A549 (cell line): ENCODE measurements around the gene FGF14. TPM values are rescaled to one million over a fixed set of nuclear protein-coding genes. Genes with fewer than 3 reads are reported as not detected.

Source experiments
- ATAC-seq, 2 experiments: fragments of 200-7000 bp in 1 of 2; fragments of >200 bp in 1 of 2; cut with Nextera tagmentation in 1 of 2; cut with Tn5 transposase in 1 of 2; 3 replicates each; pipeline versions ENCODE4 v1.8.0 to v1.9.1; 2018 to 2020; ENCODE audit warnings: mild to moderate bottlenecking in 1 of 2, moderate library complexity in 1 of 2
- CTCF ChIA-PET: fragments of 300-600 bp; sonication (Branson Sonifier 250); formaldehyde crosslinking; extraction: SDS; loops from one replicate; lab custom pipeline; 2021; ENCODE audit warnings: antibody characterized with exemption, inconsistent platforms; lab: Yijun Ruan, JAX
- POLR2A ChIA-PET: fragments of 350-600 bp; formaldehyde crosslinking; extraction: SDS; loops from one replicate; lab custom pipeline; 2021; ENCODE audit warnings: antibody characterized with exemption, inconsistent platforms; lab: Yijun Ruan, JAX
- DNase-seq, 2 experiments: peaks; one replicate each; pipeline versions ENCODE4 v3.0.0 to v3.0.0-alpha.2; 2011 to 2016; ENCODE audit warnings: low read depth in 1 of 2, low spot score in 1 of 2
- FAIRE-seq: peaks from 2 replicates; lab custom pipeline; 2011; peaks lifted over from hg19 to GRCh38; lab: Jason Lieb, UNC
- H3K27ac ChIP-seq, 2 experiments: fragments of >200 bp; sonication (Bioruptor Twin); formaldehyde crosslinking; 3 replicates each; pipeline ENCODE4 v1.5.1; 2016 to 2017
- H3K4me1 ChIP-seq: fragments of >200 bp; sonication (Bioruptor Twin); formaldehyde crosslinking; 3 replicates; pipeline ENCODE4 v1.6.1; 2016
- H3K4me2 ChIP-seq: fragments of >200 bp; sonication (Bioruptor Twin); formaldehyde crosslinking; 3 replicates; pipeline ENCODE4 v1.6.1; 2016
- H3K4me3 ChIP-seq: fragments of >200 bp; sonication (Bioruptor Twin); formaldehyde crosslinking; 3 replicates; pipeline ENCODE4 v1.5.1; 2016
- H3K9me3 ChIP-seq: fragments of >200 bp; sonication (Bioruptor Twin); formaldehyde crosslinking; 3 replicates; pipeline ENCODE4 v1.6.1; 2016
- ATOH8 ChIP-seq: fragments of 250-450 bp; sonication (Bioruptor Pico); IDR thresholded peaks from 2 replicates; pipeline ENCODE4 v1.5.0; 2020; ENCODE audit warnings: low read depth, mild to moderate bottlenecking, moderate library complexity
- BCL3 ChIP-seq: fragments of >200 bp; sonication (Bioruptor Twin); formaldehyde crosslinking; IDR thresholded peaks from 3 replicates; pipeline ENCODE4 v1.6.1; 2016
- BHLHE40 ChIP-seq: IDR thresholded peaks from 2 replicates; pipeline ENCODE4 v1.6.1; 2012; ENCODE audit warnings: low read depth, low read length, inconsistent platforms
- CBX2 ChIP-seq: fragments of 200-600 bp; sonication (generic); IDR thresholded peaks from 2 replicates; pipeline ENCODE4 v1.6.1; 2016; ENCODE audit warnings: low read depth, mild to moderate bottlenecking, borderline replicate concordance
- CHD4 ChIP-seq: fragments of 200-600 bp; sonication (generic); IDR thresholded peaks from 2 replicates; pipeline ENCODE4 v1.6.1; 2016; ENCODE audit warnings: antibody characterized with exemption, mild to moderate bottlenecking, borderline replicate concordance
- EHMT2 ChIP-seq: fragments of 200-600 bp; sonication (generic); IDR thresholded peaks from 2 replicates; pipeline ENCODE4 v1.6.1; 2016; ENCODE audit warnings: antibody characterized with exemption, low read depth, mild to moderate bottlenecking, moderate library complexity
- ELK1 ChIP-seq: fragments of 150-350 bp; IDR thresholded peaks from 2 replicates; pipeline ENCODE4 v1.6.1; 2014; ENCODE audit warnings: low read depth, mild to moderate bottlenecking, low read length
- FOXS1 ChIP-seq: fragments of 250-450 bp; sonication (Bioruptor Pico); IDR thresholded peaks from 2 replicates; pipeline ENCODE4 v1.5.0; 2020; ENCODE audit warnings: mild to moderate bottlenecking, moderate library complexity
- GATA3 ChIP-seq: IDR thresholded peaks from 2 replicates; pipeline ENCODE4 v1.6.1; 2012; ENCODE audit warnings: borderline replicate concordance
- HEYL ChIP-seq: fragments of 250-450 bp; sonication (Bioruptor Pico); IDR thresholded peaks from 2 replicates; pipeline ENCODE4 v1.8.0; 2021; ENCODE audit warnings: mild to moderate bottlenecking, moderate library complexity
- HOXB5 ChIP-seq: fragments of 250-450 bp; sonication (Bioruptor Pico); IDR thresholded peaks from 2 replicates; pipeline ENCODE4 v1.5.0; 2020; ENCODE audit warnings: mild to moderate bottlenecking, moderate library complexity
- JUN ChIP-seq, 2 experiments: fragments of >200 bp; sonication (Bioruptor Twin); formaldehyde crosslinking; IDR thresholded peaks; 2 replicates in 1 of 2; 3 replicates in 1 of 2; pipeline ENCODE4 v1.6.1; 2016 to 2017
- KDM5A ChIP-seq: fragments of 200-600 bp; sonication (generic); IDR thresholded peaks from 2 replicates; pipeline ENCODE4 v1.6.1; 2016; ENCODE audit warnings: antibody characterized with exemption, mild to moderate bottlenecking
- MAZ ChIP-seq: fragments of 150-350 bp; IDR thresholded peaks from 2 replicates; pipeline ENCODE4 v1.6.1; 2014; ENCODE audit warnings: antibody characterized with exemption, low read depth, low read length, borderline replicate concordance
- NPAS2 ChIP-seq: fragments of 250-450 bp; sonication (Bioruptor Pico); IDR thresholded peaks from 2 replicates; pipeline ENCODE4 v1.8.0; 2022; ENCODE audit warnings: mild to moderate bottlenecking, moderate library complexity, borderline replicate concordance
- PHF8 ChIP-seq: fragments of 200-600 bp; sonication (generic); IDR thresholded peaks from 2 replicates; pipeline ENCODE4 v1.6.1; 2016; ENCODE audit warnings: low read depth, mild to moderate bottlenecking, antibody characterized with exemption, moderate library complexity, borderline replicate concordance
- RCOR1 ChIP-seq: fragments of 150-350 bp; IDR thresholded peaks from 2 replicates; pipeline ENCODE4 v1.6.1; 2014; ENCODE audit warnings: antibody characterized with exemption, low read length, low read depth
- REST ChIP-seq: fragments of 200-600 bp; sonication (generic); IDR thresholded peaks from 2 replicates; pipeline ENCODE4 v1.6.1; 2016; ENCODE audit warnings: antibody characterized with exemption, mild to moderate bottlenecking, moderate library complexity
- USF2 ChIP-seq: fragments of 450-650 bp; IDR thresholded peaks from 2 replicates; pipeline ENCODE4 v1.6.1; 2014; ENCODE audit warnings: antibody characterized with exemption
- ZFP36 ChIP-seq: fragments of 450-650 bp; IDR thresholded peaks from 2 replicates; pipeline ENCODE4 v1.6.1; 2014; ENCODE audit warnings: borderline replicate concordance; ENCODE audit not compliant: partially characterized antibody
- ZNF302 ChIP-seq: fragments of 250-450 bp; sonication (Bioruptor Pico); IDR thresholded peaks from 2 replicates; pipeline ENCODE4 v1.9.0; 2021; ENCODE audit warnings: inconsistent platforms, mild to moderate bottlenecking, moderate library complexity
- ZSCAN20 ChIP-seq: fragments of 250-450 bp; sonication (Bioruptor Pico); IDR thresholded peaks from 2 replicates; pipeline ENCODE4 v1.8.0; 2022; ENCODE audit warnings: mild to moderate bottlenecking, moderate library complexity
- WGBS: methylation state at CpG from one replicate; pipeline ENCODE4 v1.1.6; 2017; ENCODE audit errors: missing lambda C conversion rate; 5-methylcytosine and 5-hydroxymethylcytosine counted together
- polyA plus RNA-seq, 4 experiments: library from polyadenylated mRNA; depleted of rRNA in 3 of 4; stranded (reverse); fragments of >200 nt; fragmentation: RNase III in 1 of 4; extraction: RNeasy Plus Mini Kit Qiagen cat#74134 plus additional on column Dnase treatment in 1 of 4; gene quantifications; 2 replicates in 3 of 4; 3 replicates in 1 of 4; pipeline ENCODE4 v1.2.3, GENCODE V29; 2011 to 2017

The FGF14 gene
- polyA plus RNA-seq, 2 of the 4 experiments (the other 2 are of a cell fraction), result not detected

GRCh38 chr13:102273111-102273510 is 128.7 kb downstream of the FGF14 start:
- no peak overlapping the region for H3K4me3 ChIP-seq
- H3K4me1 ChIP-seq, result no peaks in the 10 kb centered on the region
- FAIRE-seq, result no peak
- no peak overlapping the region for H3K4me2 ChIP-seq
- TF ChIP-seq NPAS2 (CRISPR knock-in tag), result no peak
- TF ChIP-seq ZSCAN20 (CRISPR knock-in tag), result no peak
- TF ChIP-seq KDM5A, result no peak
- no peak for TF ChIP-seq BHLHE40
- no peak for TF ChIP-seq HEYL (CRISPR knock-in tag)
- TF ChIP-seq HOXB5, result no peak
- TF ChIP-seq RCOR1, result no peak
- no peak for TF ChIP-seq FOXS1 (CRISPR knock-in tag)
- no peak for TF ChIP-seq ZNF302 (CRISPR knock-in tag)
- no peak for TF ChIP-seq EHMT2
- TF ChIP-seq ELK1, result no peak
- 46% methylated on average over 7 of the region's 7 CpGs for WGBS
- POLR2A ChIA-PET, result no interaction called here
- no peaks in the 10 kb centered on the region for H3K9me3 ChIP-seq
- no peak for DNase-seq
- CTCF ChIA-PET, result interaction anchor here (0.6 kb wide), 1 partner anchor 313 kb away, joined by 3 read pairs; no protein-coding TSS in a partner anchor
- no peak for ATAC-seq
- no peak overlapping the region for H3K27ac ChIP-seq

GRCh38 chr13:102267191-102267590 is 134.7 kb downstream of the FGF14 start:
- no peaks in the 10 kb centered on the region for H3K4me1 ChIP-seq
- no peak overlapping the region for H3K4me3 ChIP-seq
- DNase-seq, result no peak
- no peak overlapping the region for H3K27ac ChIP-seq
- no peak overlapping the region for H3K4me2 ChIP-seq
- POLR2A ChIA-PET, result no interaction called here
- 20% methylated on average over 1 of the region's 1 CpG for WGBS
- no peak for ATAC-seq
- TF ChIP-seq ZFP36 (no peak), GATA3 (no peak), REST (no peak), PHF8 (no peak), JUN (IDR thresholded peaks at IDR 0.05) (no peak), BCL3 (no peak), MAZ (no peak), NPAS2 (CRISPR knock-in tag) (no peak), HOXB5 (no peak), ATOH8 (CRISPR knock-in tag) (no peak), KDM5A (no peak), CBX2 (no peak), USF2 (no peak), CHD4 (no peak)
- no peaks in the 10 kb centered on the region for H3K9me3 ChIP-seq
- FAIRE-seq, result no peak
- CTCF ChIA-PET, result no interaction called here
